Panc1 (cell line): ENCODE results near the gene TLK1. TPM values are rescaled to one million over a fixed set of nuclear protein-coding genes. Genes with fewer than 3 reads are reported as not detected.

ENCODE experiments used
- ATAC-seq: fragments of 200-7000 bp; cut with Tn5 transposase; 2 replicates; pipeline ENCODE4 v1.9.1; 2020; ENCODE audit warnings: mild to moderate bottlenecking, moderate library complexity
- BruUV-seq: library from RNA; stranded (reverse); fragments of 400-500 nt; replicated peaks from 2 replicates; lab custom pipeline; 2021; lab: Mats Ljungman, UMichigan
- CTCF ChIA-PET: fragments of 300-600 bp; sonication (Branson Sonifier 250); formaldehyde crosslinking; loops from one replicate; lab custom pipeline; 2022; ENCODE audit warnings: antibody characterized with exemption; lab: Charles Lee
- POLR2A ChIA-PET: fragments of 300-600 bp; sonication (Branson Sonifier 250); formaldehyde crosslinking; loops from one replicate; lab custom pipeline; 2022; ENCODE audit warnings: antibody characterized with exemption; lab: Charles Lee
- DNase-seq: peaks from one replicate; pipeline ENCODE4 v3.0.0-alpha.2; 2010; ENCODE audit warnings: low read depth, low spot score
- H3K27ac ChIP-seq: 2 replicates; pipeline ENCODE4 v1.5.1; 2011; ENCODE audit warnings: mild to moderate bottlenecking, low read length, inconsistent platforms
- H3K27me3 ChIP-seq: fragments of 200-500 bp; sonication (Bioruptor generic); 2 replicates; pipeline ENCODE4 v1.6.0; 2014; ENCODE audit warnings: low read length, inconsistent platforms; ENCODE audit not compliant: control insufficient read depth, insufficient read depth
- H3K36me3 ChIP-seq: fragments of 200-500 bp; sonication (Bioruptor generic); 2 replicates; pipeline ENCODE4 v1.5.1; 2014; ENCODE audit warnings: inconsistent platforms, mild to moderate bottlenecking, low read length, moderate library complexity; ENCODE audit not compliant: control insufficient read depth, insufficient read depth
- H3K4me1 ChIP-seq: 2 replicates; pipeline ENCODE4 v1.5.1; 2011; ENCODE audit warnings: inconsistent platforms, mild to moderate bottlenecking, low read length, moderate library complexity; ENCODE audit not compliant: control insufficient read depth, insufficient read depth
- H3K4me3 ChIP-seq, 2 experiments: 2 replicates each; pipeline ENCODE4 v1.5.1; 2011 to 2012; ENCODE audit warnings: low read depth in 2 of 2, low read length in 2 of 2, mild to moderate bottlenecking in 2 of 2, inconsistent platforms in 1 of 2, moderate library complexity in 1 of 2
- H3K9me3 ChIP-seq: fragments of 200-500 bp; sonication (Bioruptor generic); 2 replicates; pipeline ENCODE4 v1.5.1; 2014; ENCODE audit warnings: low read depth, mild to moderate bottlenecking, inconsistent platforms, low read length, moderate library complexity; ENCODE audit not compliant: control insufficient read depth, insufficient read depth
- POLR2AphosphoS5 ChIP-seq: IDR thresholded peaks from 2 replicates; pipeline ENCODE4 v1.6.1; 2012; ENCODE audit warnings: mild to moderate bottlenecking, low read depth, low read length, moderate library complexity
- SIN3A ChIP-seq: IDR thresholded peaks from 2 replicates; pipeline ENCODE4 v1.6.1; 2012; ENCODE audit warnings: low read depth, mild to moderate bottlenecking, low read length, moderate library complexity, borderline replicate concordance; ENCODE audit not compliant: insufficient read depth
- TCF7L2 ChIP-seq: IDR thresholded peaks from 2 replicates; pipeline ENCODE4 v1.6.1; 2011; ENCODE audit warnings: mild to moderate bottlenecking, low read depth, low read length, inconsistent platforms
- in situ Hi-C: cut with HindIII; loops from 2 replicates; pipeline ENCODE4 v1.10.0; 2016; ENCODE audit warnings: low sequenced_read_pairs, low pct_unique_long_range_greater_than_20kb
- intact Hi-C: fragments of 100-400 bp; cut with micrococcal nuclease; formaldehyde crosslinking; loops from one replicate; pipeline ENCODE4 v1.10.0; 2022; ENCODE audit not compliant: unreplicated experiment
- total RNA-seq: library from RNA; stranded (reverse); gene quantifications from one replicate; pipeline ENCODE4 v1.2.1, GENCODE V29; 2021; ENCODE audit not compliant: unreplicated experiment
- TF ChIP-seq, protein P1 (sequence below), 2 experiments: IDR thresholded peaks; 2 replicates each; pipeline ENCODE4 v1.6.1; 2011 to 2012; ENCODE audit warnings: low read depth in 2 of 2, control low read depth in 1 of 2, low read length in 1 of 2, mild to moderate bottlenecking in 1 of 2, moderate library complexity in 1 of 2; ENCODE audit not compliant: insufficient read depth in 1 of 2
- TF ChIP-seq, protein P2 (sequence below): fragments of 450-650 bp; IDR thresholded peaks from 2 replicates; pipeline ENCODE4 v1.5.1; 2017; ENCODE audit warnings: mild to moderate bottlenecking

TLK1 gene
- total RNA-seq, 1 experiment from 2014 or later = 92.9 TPM

DNA sequence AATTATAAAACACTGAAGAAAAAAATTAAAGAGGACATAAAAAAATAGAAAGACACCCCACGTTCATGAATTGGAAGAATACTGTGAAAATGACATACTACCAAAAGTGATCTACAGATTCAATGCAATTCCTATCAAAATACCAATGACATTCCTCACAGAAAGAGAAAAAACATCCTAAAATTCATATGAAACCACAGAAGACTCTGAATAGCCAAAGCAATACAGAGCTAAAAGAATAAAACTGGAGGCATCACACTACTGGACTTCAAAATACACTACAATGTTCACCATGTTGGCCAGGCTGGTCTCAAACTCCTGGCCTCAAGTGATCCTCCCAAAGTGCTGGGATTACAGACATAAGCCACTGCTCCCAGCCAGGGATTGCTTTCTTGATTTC lies 56.3 kb downstream of the TLK1 start:
- no peak for TF ChIP-seq POLR2AphosphoS5
- no peak for TF ChIP-seq TCF7L2
- no peak for TF ChIP-seq SIN3A
- TF ChIP-seq, protein P1, sequence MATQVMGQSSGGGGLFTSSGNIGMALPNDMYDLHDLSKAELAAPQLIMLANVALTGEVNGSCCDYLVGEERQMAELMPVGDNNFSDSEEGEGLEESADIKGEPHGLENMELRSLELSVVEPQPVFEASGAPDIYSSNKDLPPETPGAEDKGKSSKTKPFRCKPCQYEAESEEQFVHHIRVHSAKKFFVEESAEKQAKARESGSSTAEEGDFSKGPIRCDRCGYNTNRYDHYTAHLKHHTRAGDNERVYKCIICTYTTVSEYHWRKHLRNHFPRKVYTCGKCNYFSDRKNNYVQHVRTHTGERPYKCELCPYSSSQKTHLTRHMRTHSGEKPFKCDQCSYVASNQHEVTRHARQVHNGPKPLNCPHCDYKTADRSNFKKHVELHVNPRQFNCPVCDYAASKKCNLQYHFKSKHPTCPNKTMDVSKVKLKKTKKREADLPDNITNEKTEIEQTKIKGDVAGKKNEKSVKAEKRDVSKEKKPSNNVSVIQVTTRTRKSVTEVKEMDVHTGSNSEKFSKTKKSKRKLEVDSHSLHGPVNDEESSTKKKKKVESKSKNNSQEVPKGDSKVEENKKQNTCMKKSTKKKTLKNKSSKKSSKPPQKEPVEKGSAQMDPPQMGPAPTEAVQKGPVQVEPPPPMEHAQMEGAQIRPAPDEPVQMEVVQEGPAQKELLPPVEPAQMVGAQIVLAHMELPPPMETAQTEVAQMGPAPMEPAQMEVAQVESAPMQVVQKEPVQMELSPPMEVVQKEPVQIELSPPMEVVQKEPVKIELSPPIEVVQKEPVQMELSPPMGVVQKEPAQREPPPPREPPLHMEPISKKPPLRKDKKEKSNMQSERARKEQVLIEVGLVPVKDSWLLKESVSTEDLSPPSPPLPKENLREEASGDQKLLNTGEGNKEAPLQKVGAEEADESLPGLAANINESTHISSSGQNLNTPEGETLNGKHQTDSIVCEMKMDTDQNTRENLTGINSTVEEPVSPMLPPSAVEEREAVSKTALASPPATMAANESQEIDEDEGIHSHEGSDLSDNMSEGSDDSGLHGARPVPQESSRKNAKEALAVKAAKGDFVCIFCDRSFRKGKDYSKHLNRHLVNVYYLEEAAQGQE (IDR thresholded peaks at IDR 0.05; ENCODE audit: insufficient read depth in 1 of 2, low read depth in 2 of 2, low read length in 1 of 2) = no peak
- ChIA-PET POLR2A (no interaction called here), CTCF (no interaction called here)
- Histone ChIP-seq H3K4me3 (no peak overlapping the region), H3K9me3 (peaks cover 6% of the 10 kb centered on the region; the same call in 1 of the 2 replicates), H3K4me1 (no peaks in the 10 kb centered on the region), H3K27me3 (no peaks in the 10 kb centered on the region), H3K27ac (no peak overlapping the region), H3K36me3 (no peaks in the 10 kb centered on the region)
- intact Hi-C loops (no loop called here), in situ Hi-C loops (no loop called here)
- ATAC-seq (no peak), DNase-seq (no peak)
- BruUV-seq = no TSS peak

DNA sequence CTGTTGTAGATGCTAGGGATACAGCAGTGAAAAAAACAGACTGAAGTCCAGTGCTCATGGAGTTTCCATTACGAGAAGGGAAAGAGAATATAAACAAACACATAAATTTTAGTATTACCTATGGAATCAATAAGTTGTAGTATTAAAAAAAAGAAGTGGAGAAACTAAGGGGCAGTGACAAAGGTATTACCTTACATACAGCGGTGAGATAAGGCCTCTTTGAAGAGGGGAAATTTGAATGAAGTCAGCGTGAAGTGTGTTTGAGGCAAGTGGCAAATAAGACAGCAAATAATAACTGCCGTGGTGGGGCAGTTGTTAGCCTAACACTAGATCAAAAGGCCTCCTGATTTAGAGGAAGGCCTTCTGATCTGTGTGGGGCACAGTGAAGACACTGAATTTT lies 57.9 kb downstream of the TLK1 start:
- no peaks in the 10 kb centered on the region for H3K27me3 ChIP-seq
- no peak overlapping the region for H3K4me3 ChIP-seq
- H3K4me1 ChIP-seq = no peaks in the 10 kb centered on the region
- TF ChIP-seq POLR2AphosphoS5 (no peak), SIN3A (no peak), TCF7L2 (no peak)
- TF ChIP-seq, protein P2, sequence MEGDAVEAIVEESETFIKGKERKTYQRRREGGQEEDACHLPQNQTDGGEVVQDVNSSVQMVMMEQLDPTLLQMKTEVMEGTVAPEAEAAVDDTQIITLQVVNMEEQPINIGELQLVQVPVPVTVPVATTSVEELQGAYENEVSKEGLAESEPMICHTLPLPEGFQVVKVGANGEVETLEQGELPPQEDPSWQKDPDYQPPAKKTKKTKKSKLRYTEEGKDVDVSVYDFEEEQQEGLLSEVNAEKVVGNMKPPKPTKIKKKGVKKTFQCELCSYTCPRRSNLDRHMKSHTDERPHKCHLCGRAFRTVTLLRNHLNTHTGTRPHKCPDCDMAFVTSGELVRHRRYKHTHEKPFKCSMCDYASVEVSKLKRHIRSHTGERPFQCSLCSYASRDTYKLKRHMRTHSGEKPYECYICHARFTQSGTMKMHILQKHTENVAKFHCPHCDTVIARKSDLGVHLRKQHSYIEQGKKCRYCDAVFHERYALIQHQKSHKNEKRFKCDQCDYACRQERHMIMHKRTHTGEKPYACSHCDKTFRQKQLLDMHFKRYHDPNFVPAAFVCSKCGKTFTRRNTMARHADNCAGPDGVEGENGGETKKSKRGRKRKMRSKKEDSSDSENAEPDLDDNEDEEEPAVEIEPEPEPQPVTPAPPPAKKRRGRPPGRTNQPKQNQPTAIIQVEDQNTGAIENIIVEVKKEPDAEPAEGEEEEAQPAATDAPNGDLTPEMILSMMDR = no peak
- TF ChIP-seq, protein P1 (IDR thresholded peaks at IDR 0.05; ENCODE audit: insufficient read depth in 1 of 2, low read depth in 2 of 2, low read length in 1 of 2) = no peak
- POLR2A ChIA-PET = no interaction called here
- ATAC-seq (no peak), DNase-seq (no peak)
- in situ Hi-C loops = no loop called here
- no peak overlapping the region for H3K27ac ChIP-seq
- intact Hi-C loops = no loop called here
- H3K9me3 ChIP-seq = peaks cover 15% of the 10 kb centered on the region; the same call in 1 of the 2 replicates
- CTCF ChIA-PET = no interaction called here
- H3K36me3 ChIP-seq = no peaks in the 10 kb centered on the region
- no TSS peak for BruUV-seq
